Neutrophil (primary cell): Measurements from ENCODE around the gene MSI2.

Experiments
- H3K27ac ChIP-seq: fragments of 200-600 bp; sonication (generic); 2 replicates; pipeline ENCODE4 v1.5.1; 2016; ENCODE audit warnings: mild to moderate bottlenecking, moderate library complexity
- H3K27me3 ChIP-seq: fragments of 200-600 bp; sonication (generic); 2 replicates; pipeline ENCODE4 v1.6.0; 2016; ENCODE audit warnings: mild to moderate bottlenecking
- H3K36me3 ChIP-seq: fragments of 200-600 bp; sonication (generic); 2 replicates; pipeline ENCODE4 v1.5.1; 2017
- H3K4me1 ChIP-seq, 2 experiments: fragments of 200-600 bp in 1 of 2; sonication (generic) in 1 of 2; 1 replicate in 1 of 2; 2 replicates in 1 of 2; pipeline versions ENCODE4 v1.5.1 to v1.6.1; 2013 to 2016; ENCODE audit warnings: low read depth in 1 of 2, low read length in 1 of 2, mild to moderate bottlenecking in 1 of 2, moderate library complexity in 1 of 2; ENCODE audit not compliant: control insufficient read depth in 1 of 2, insufficient read depth in 1 of 2
- H3K4me3 ChIP-seq, 2 experiments: fragments of 200-600 bp in 1 of 2; sonication (generic) in 1 of 2; 1 replicate in 1 of 2; 2 replicates in 1 of 2; pipeline ENCODE4 v1.5.1; 2013 to 2016; ENCODE audit warnings: low read depth in 1 of 2, low read length in 1 of 2, mild to moderate bottlenecking in 1 of 2, moderate library complexity in 1 of 2
- H3K9me3 ChIP-seq: fragments of 200-600 bp; sonication (generic); 2 replicates; pipeline ENCODE4 v1.5.1; 2016
- CTCF ChIP-seq: fragments of 200-600 bp; sonication (generic); IDR thresholded peaks from 2 replicates; pipeline ENCODE4 v1.5.1; 2016; ENCODE audit warnings: antibody characterized with exemption

Gene MSI2

GRCh38 chr17:57609878-57610270 lies 353.6 kb downstream of the MSI2 start:
- no peaks in the 10 kb centered on the region for H3K4me1 ChIP-seq

GRCh38 chr17:57612202-57613071 lies 356.1 kb downstream of the MSI2 start:
- Histone ChIP-seq H3K4me1 (no peaks in the 10 kb centered on the region), H3K9me3 (no peaks in the 10 kb centered on the region), H3K27me3 (no peaks in the 10 kb centered on the region), H3K4me3 (no peak overlapping the region), H3K27ac (no peak overlapping the region), H3K36me3 (no peaks in the 10 kb centered on the region)
- no peak for TF ChIP-seq CTCF

More at GRCh38 chr17:57609878-57610270, 353.6 kb downstream of the MSI2 start:
- no peaks in the 10 kb centered on the region for H3K9me3 ChIP-seq
- no peaks in the 10 kb centered on the region for H3K27me3 ChIP-seq
- no peaks in the 10 kb centered on the region for H3K36me3 ChIP-seq
- TF ChIP-seq CTCF, result no peak
- no peak overlapping the region for H3K27ac ChIP-seq
- H3K4me3 ChIP-seq, result no peak overlapping the region

- no peaks in the 10 kb centered on the region for H3K9me3 ChIP-seq
- H3K27ac ChIP-seq, result no peak overlapping the region
- no peaks in the 10 kb centered on the region for H3K36me3 ChIP-seq
- no peak overlapping the region for H3K4me3 ChIP-seq
- no peaks in the 10 kb centered on the region for H3K4me1 ChIP-seq
- no peak for TF ChIP-seq CTCF
- H3K27me3 ChIP-seq, result no peaks in the 10 kb centered on the region
These were observed 358.4 kb downstream of the MSI2 start for GRCh38 chr17:57614742-57615141.

- Histone ChIP-seq H3K4me3 (no peak overlapping the region), H3K27me3 (no peaks in the 10 kb centered on the region), H3K27ac (no peak overlapping the region), H3K4me1 (no peaks in the 10 kb centered on the region), H3K9me3 (no peaks in the 10 kb centered on the region), H3K36me3 (no peaks in the 10 kb centered on the region)
- TF ChIP-seq CTCF, result no peak
These were observed 359.8 kb downstream of the MSI2 start for GRCh38 chr17:57615836-57616757.

GRCh38 chr17:57617218-57617617 lies 360.9 kb downstream of the MSI2 start:
- TF ChIP-seq CTCF, result no peak

More at GRCh38 chr17:57617218-57617617, 360.9 kb downstream of the MSI2 start:
- Histone ChIP-seq H3K4me3 (no peak overlapping the region), H3K36me3 (no peaks in the 10 kb centered on the region), H3K9me3 (no peaks in the 10 kb centered on the region), H3K27me3 (no peaks in the 10 kb centered on the region), H3K4me1 (no peaks in the 10 kb centered on the region), H3K27ac (no peak overlapping the region)
